GM10266 (cell line): Measurements from ENCODE around the gene ENPP1.

ENCODE experiments used
- DNase-seq: peaks from one replicate; pipeline ENCODE4 v3.0.0; 2012; ENCODE audit errors: extremely low spot score
- CTCF ChIP-seq: IDR thresholded peaks from 2 replicates; pipeline ENCODE4 v1.5.1; 2012; ENCODE audit warnings: mild to moderate bottlenecking, low read depth; ENCODE audit not compliant: control insufficient read depth, insufficient read depth; ENCODE audit errors: missing control alignments

The ENPP1 gene

GRCh38 chr6:131876545-131876944, 68.7 kb downstream of the ENPP1 start:
- DNase-seq = no peak
- no peak for TF ChIP-seq CTCF

GRCh38 chr6:131877999-131878789, 70.4 kb downstream of the ENPP1 start:
- no peak for DNase-seq
- TF ChIP-seq CTCF = no peak

GRCh38 chr6:131883016-131883415, 75.2 kb downstream of the ENPP1 start:
- TF ChIP-seq CTCF = no peak
- DNase-seq = no peak

- no peak for DNase-seq
- TF ChIP-seq CTCF = no peak
Observed at GRCh38 chr6:131885237-131885636, 77.4 kb downstream of the ENPP1 start.

- DNase-seq = no peak
- TF ChIP-seq CTCF = no peak
Observed at GRCh38 chr6:131886517-131886916, 78.7 kb downstream of the ENPP1 start.

- DNase-seq = no peak
- no peak for TF ChIP-seq CTCF
Observed at GRCh38 chr6:131890091-131890490, 82.3 kb downstream of the ENPP1 start.

GRCh38 chr6:131893198-131893597, 85.4 kb downstream of the ENPP1 start:
- DNase-seq = no peak
- TF ChIP-seq CTCF = no peak
